OCI-LY1 (cell line): Measurements from ENCODE around the gene HPX.

Experiments used
- H2AFZ ChIP-seq: fragments of 200-600 bp; sonication (generic), shearing (Covaris generic); 2 replicates; pipeline ENCODE4 v1.6.0; 2014; ENCODE audit warnings: antibody characterized with exemption, mild to moderate bottlenecking, low read length
- H3F3A ChIP-seq: fragments of 200-600 bp; sonication (generic), shearing (Covaris generic); 2 replicates; pipeline ENCODE4 v1.6.0; 2014; ENCODE audit warnings: mild to moderate bottlenecking, antibody characterized with exemption, low read length, moderate library complexity; ENCODE audit not compliant: insufficient read depth
- H3K27ac ChIP-seq: fragments of 200-600 bp; sonication (generic); 2 replicates; pipeline ENCODE4 v1.5.1; 2014; ENCODE audit warnings: low read length, mixed run types, mild to moderate bottlenecking, low read depth; ENCODE audit not compliant: poor library complexity, severe bottlenecking
- H3K27me3 ChIP-seq: fragments of 200-600 bp; sonication (generic); 2 replicates; pipeline ENCODE4 v1.6.0; 2014; ENCODE audit warnings: antibody characterized with exemption, mild to moderate bottlenecking, low read length, moderate library complexity; ENCODE audit not compliant: insufficient read depth
- H3K36me3 ChIP-seq: fragments of 200-600 bp; sonication (generic); 2 replicates; pipeline ENCODE4 v1.6.1; 2014; ENCODE audit warnings: mild to moderate bottlenecking, antibody characterized with exemption, low read length, moderate library complexity, mixed read lengths; ENCODE audit not compliant: insufficient read depth
- H3K4me1 ChIP-seq: fragments of 200-600 bp; sonication (generic); 2 replicates; pipeline ENCODE4 v1.5.1; 2014; ENCODE audit warnings: mild to moderate bottlenecking, low read length, moderate library complexity; ENCODE audit not compliant: insufficient read depth, severe bottlenecking
- H3K4me2 ChIP-seq: fragments of 200-600 bp; sonication (generic), shearing (Covaris generic); 2 replicates; pipeline ENCODE4 v1.6.1; 2014; ENCODE audit warnings: low read length
- H3K4me3 ChIP-seq: fragments of 200-600 bp; sonication (generic); 2 replicates; pipeline ENCODE4 v1.5.1; 2014; ENCODE audit warnings: low read length, low read depth, mild to moderate bottlenecking, mixed read lengths; ENCODE audit not compliant: poor library complexity, severe bottlenecking
- H3K79me2 ChIP-seq: fragments of 200-600 bp; shearing (Covaris generic); 2 replicates; pipeline ENCODE4 v1.6.1; 2016; ENCODE audit warnings: mixed run types, low read length, mixed read lengths; ENCODE audit not compliant: insufficient read depth
- H3K9ac ChIP-seq: fragments of 200-600 bp; sonication (generic), shearing (Covaris generic); 2 replicates; pipeline ENCODE4 v1.6.1; 2014; ENCODE audit warnings: mild to moderate bottlenecking, low read length, mixed read lengths
- H3K9me2 ChIP-seq: fragments of 200-600 bp; sonication (generic), shearing (Covaris generic); 2 replicates; pipeline ENCODE4 v1.6.1; 2014; ENCODE audit warnings: low read depth, mild to moderate bottlenecking, low read length, mixed read lengths
- H3K9me3 ChIP-seq: fragments of 200-600 bp; shearing (Covaris generic); 2 replicates; pipeline ENCODE4 v1.6.1; 2014; ENCODE audit warnings: low read length, mixed read lengths
- H4K20me1 ChIP-seq: fragments of 200-600 bp; sonication (generic), shearing (Covaris generic); 2 replicates; pipeline ENCODE4 v1.6.0; 2016; ENCODE audit warnings: mild to moderate bottlenecking, low read length; ENCODE audit not compliant: insufficient read depth
- EZH2 ChIP-seq: fragments of 200-600 bp; sonication (generic), shearing (Covaris generic); IDR thresholded peaks from 2 replicates; pipeline ENCODE4 v1.8.0; 2017; ENCODE audit warnings: borderline replicate concordance, mixed run types, mild to moderate bottlenecking, antibody characterized with exemption, low read length, moderate library complexity, mixed read lengths
- TF ChIP-seq, protein P1 (sequence below): fragments of 200-600 bp; sonication (generic), shearing (Covaris generic); IDR thresholded peaks from 2 replicates; pipeline ENCODE4 v1.5.1; 2017; ENCODE audit warnings: mild to moderate bottlenecking, antibody characterized with exemption, low read length, moderate library complexity, mixed read lengths

HPX gene

DNA sequence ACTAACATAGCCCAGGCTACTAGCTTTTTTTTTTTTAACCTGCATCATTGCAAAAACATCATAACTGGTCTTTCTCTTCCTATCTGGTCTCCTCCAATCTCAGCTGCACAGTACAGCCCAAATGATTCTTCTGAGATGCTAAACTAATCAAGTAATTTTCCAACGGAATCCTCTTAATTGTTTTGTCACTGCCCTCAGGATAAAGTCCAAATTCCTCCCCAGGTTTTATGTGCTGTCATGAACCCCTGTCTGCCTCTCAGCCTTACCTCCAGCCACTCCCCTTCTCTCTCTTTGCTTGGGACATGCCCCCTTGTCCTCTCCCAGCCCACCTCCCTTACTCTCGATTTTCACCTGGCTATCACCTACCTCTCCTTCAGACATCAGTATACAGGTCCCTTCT, 34.4 kb downstream of the HPX start:
- no peaks in the 10 kb centered on the region for H3F3A ChIP-seq
- no peaks in the 10 kb centered on the region for H3K27me3 ChIP-seq
- no peaks in the 10 kb centered on the region for H3K36me3 ChIP-seq
- H3K9me2 ChIP-seq: no peaks in the 10 kb centered on the region
- H4K20me1 ChIP-seq: no peaks in the 10 kb centered on the region
- H3K4me3 ChIP-seq: no peak overlapping the region
- H3K9ac ChIP-seq: no peak overlapping the region
- no peak overlapping the region for H2AFZ ChIP-seq
- H3K4me2 ChIP-seq: no peak overlapping the region
- no peaks in the 10 kb centered on the region for H3K79me2 ChIP-seq
- H3K9me3 ChIP-seq: no peaks in the 10 kb centered on the region
- peaks cover 25% of the 10 kb centered on the region for H3K4me1 ChIP-seq
- TF ChIP-seq EZH2: no peak
- TF ChIP-seq, protein P1, sequence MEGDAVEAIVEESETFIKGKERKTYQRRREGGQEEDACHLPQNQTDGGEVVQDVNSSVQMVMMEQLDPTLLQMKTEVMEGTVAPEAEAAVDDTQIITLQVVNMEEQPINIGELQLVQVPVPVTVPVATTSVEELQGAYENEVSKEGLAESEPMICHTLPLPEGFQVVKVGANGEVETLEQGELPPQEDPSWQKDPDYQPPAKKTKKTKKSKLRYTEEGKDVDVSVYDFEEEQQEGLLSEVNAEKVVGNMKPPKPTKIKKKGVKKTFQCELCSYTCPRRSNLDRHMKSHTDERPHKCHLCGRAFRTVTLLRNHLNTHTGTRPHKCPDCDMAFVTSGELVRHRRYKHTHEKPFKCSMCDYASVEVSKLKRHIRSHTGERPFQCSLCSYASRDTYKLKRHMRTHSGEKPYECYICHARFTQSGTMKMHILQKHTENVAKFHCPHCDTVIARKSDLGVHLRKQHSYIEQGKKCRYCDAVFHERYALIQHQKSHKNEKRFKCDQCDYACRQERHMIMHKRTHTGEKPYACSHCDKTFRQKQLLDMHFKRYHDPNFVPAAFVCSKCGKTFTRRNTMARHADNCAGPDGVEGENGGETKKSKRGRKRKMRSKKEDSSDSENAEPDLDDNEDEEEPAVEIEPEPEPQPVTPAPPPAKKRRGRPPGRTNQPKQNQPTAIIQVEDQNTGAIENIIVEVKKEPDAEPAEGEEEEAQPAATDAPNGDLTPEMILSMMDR: no peak
- no peak overlapping the region for H3K27ac ChIP-seq

DNA sequence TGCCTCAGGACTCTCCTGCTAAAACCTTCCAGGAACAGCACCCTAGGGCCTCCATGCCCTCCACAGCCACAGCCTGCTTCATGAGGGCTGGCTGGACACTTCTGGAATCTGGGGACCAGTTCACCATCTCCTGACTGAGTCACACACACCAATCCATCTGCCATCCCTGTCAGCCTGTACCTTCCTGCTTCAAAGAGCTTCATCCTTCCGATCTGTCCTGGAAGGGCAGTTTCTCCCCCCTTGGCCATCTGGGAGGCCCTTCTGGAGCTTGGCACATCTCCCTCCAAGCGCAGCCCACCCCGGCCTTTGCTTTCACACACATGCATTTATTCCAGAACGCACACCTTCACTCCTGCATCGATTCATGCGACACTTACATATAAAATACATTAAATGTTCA, 34.9 kb downstream of the HPX start:
- no peaks in the 10 kb centered on the region for H3K79me2 ChIP-seq
- no peak overlapping the region for H2AFZ ChIP-seq
- no peak for TF ChIP-seq EZH2
- TF ChIP-seq, protein P1: no peak
- no peaks in the 10 kb centered on the region for H3K9me3 ChIP-seq
- no peaks in the 10 kb centered on the region for H3K36me3 ChIP-seq
- no peaks in the 10 kb centered on the region for H3F3A ChIP-seq
- no peak overlapping the region for H3K27ac ChIP-seq
- H4K20me1 ChIP-seq: no peaks in the 10 kb centered on the region
- no peak overlapping the region for H3K4me3 ChIP-seq
- H3K4me1 ChIP-seq: peaks cover 25% of the 10 kb centered on the region
- no peaks in the 10 kb centered on the region for H3K27me3 ChIP-seq
- H3K9ac ChIP-seq: no peak overlapping the region
- H3K4me2 ChIP-seq: no peak overlapping the region
- no peaks in the 10 kb centered on the region for H3K9me2 ChIP-seq

DNA sequence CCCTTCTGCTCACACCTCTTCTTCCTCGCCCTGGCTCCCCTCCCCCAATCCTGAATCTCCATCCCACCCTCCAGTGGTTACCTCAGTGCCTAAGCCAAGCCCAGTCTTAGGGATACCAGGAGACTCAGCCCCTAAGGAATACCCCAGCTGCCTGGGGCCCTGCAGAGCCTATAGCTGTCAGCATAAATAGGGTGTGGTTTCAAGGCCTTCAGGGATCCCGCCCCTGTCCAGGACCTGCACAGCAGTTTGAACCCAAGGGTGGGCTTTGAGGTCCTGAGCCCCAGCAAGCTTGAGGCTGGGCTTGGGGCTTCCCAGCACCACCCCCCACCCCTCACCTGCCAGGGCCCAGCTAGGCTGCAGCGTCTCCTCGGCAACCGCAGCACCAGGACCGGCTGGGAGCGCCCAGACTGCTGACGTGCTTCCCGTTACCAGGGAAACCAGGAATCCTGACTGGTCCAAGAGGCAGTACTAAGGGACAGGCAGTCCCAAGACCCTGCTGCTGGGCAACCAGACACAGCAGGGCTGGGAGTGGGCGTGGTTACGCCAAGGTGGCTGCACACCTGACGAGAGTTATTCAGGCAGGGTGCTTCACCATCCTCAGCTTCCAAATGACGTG, 35.6 kb downstream of the HPX start:
- Histone ChIP-seq H4K20me1 (no peaks in the 10 kb centered on the region), H3K4me2 (no peak overlapping the region), H3K4me1 (peaks cover 25% of the 10 kb centered on the region), H3F3A (no peaks in the 10 kb centered on the region), H3K79me2 (no peaks in the 10 kb centered on the region), H3K36me3 (no peaks in the 10 kb centered on the region), H3K9me2 (no peaks in the 10 kb centered on the region), H3K9me3 (no peaks in the 10 kb centered on the region), H3K27me3 (no peaks in the 10 kb centered on the region), H3K27ac (no peak overlapping the region), H3K9ac (no peak overlapping the region), H2AFZ (no peak overlapping the region), H3K4me3 (no peak overlapping the region)
- TF ChIP-seq, protein P1: no peak
- no peak for TF ChIP-seq EZH2
